Measurements from ENCODE around the gene BMP2. TPM values are rescaled to one million over a fixed set of nuclear protein-coding genes. Genes with fewer than 3 reads are reported as not detected.

Gene BMP2
- total RNA-seq, 6 donors from 2014 or later, result 11.5 to 90.0 (median 29.2) TPM

DNA sequence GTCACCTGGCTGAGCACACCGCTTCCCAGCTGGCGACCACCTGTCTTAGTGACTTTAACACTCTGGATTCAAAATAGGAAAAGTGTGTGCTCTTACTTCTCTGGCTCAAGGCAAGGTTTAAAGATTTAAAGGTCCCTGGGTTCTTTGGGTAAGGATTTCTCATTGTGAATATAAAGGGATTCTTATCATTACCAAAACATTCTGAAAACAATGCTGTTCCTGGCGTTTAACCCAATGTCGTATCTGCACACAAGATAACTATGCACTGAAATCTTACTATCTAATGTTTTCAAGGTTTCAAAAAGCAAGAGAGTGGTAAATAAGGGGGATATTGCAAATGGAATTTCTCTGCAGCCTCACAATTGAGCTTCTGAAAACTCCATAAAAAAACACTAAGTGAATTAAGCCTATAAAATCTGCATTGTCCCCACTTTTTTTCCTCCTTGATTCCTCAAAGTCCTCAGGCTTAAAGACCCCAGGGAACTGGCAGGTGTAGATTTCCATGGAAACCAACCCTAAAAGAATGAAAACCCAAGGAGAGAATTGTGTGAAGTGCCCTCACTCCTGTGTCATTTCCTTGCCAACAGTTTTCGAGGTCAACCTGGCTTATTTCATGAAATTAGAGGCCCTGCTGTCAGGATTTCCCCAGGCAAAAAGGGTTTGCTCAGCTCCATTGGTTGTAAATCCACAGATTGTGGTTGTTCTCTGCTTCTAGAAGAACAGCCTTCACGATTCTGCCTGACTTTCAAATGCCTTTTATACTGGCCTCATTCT, 44.0 kb downstream of the BMP2 start:
- ATAC-seq (ENCODE audit: low FRiP score in 2 of 2) (no peak), DNase-seq (no peak)
- Histone ChIP-seq H3K4me3 (no peak overlapping the region), H3K9me3 (no peaks in the 10 kb centered on the region), H3K27me3 (no peaks in the 10 kb centered on the region), H3K27ac (no peak overlapping the region), H3K4me1 (no peaks in the 10 kb centered on the region), H3K36me3 (no peaks in the 10 kb centered on the region)
- TF ChIP-seq, protein P1, sequence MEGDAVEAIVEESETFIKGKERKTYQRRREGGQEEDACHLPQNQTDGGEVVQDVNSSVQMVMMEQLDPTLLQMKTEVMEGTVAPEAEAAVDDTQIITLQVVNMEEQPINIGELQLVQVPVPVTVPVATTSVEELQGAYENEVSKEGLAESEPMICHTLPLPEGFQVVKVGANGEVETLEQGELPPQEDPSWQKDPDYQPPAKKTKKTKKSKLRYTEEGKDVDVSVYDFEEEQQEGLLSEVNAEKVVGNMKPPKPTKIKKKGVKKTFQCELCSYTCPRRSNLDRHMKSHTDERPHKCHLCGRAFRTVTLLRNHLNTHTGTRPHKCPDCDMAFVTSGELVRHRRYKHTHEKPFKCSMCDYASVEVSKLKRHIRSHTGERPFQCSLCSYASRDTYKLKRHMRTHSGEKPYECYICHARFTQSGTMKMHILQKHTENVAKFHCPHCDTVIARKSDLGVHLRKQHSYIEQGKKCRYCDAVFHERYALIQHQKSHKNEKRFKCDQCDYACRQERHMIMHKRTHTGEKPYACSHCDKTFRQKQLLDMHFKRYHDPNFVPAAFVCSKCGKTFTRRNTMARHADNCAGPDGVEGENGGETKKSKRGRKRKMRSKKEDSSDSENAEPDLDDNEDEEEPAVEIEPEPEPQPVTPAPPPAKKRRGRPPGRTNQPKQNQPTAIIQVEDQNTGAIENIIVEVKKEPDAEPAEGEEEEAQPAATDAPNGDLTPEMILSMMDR (IDR thresholded peaks at IDR 0.05), result no peak
- TF ChIP-seq EP300 (IDR thresholded peaks at IDR 0.05) (no peak), POLR2AphosphoS5 (IDR thresholded peaks at IDR 0.05) (no peak), POLR2A (IDR thresholded peaks at IDR 0.05) (no peak)
- 66 to 71% methylated on average over 6 of the region's 6 CpGs for WGBS, 2 donors

GRCh38 chr20:6812530-6812929, 45.0 kb downstream of the BMP2 start:
- H3K4me1 ChIP-seq, result no peaks in the 10 kb centered on the region
- no peaks in the 10 kb centered on the region for H3K36me3 ChIP-seq
- H3K9me3 ChIP-seq, result no peaks in the 10 kb centered on the region
- ATAC-seq (ENCODE audit: low FRiP score in 2 of 2) (no peak), DNase-seq (no peak)
- no peak overlapping the region for H3K4me3 ChIP-seq
- WGBS, 2 donors, result 50 to 59% methylated on average over 6 of the region's 6 CpGs
- no peaks in the 10 kb centered on the region for H3K27me3 ChIP-seq
- TF ChIP-seq POLR2A (IDR thresholded peaks at IDR 0.05), result no peak
- TF ChIP-seq, protein P1 (IDR thresholded peaks at IDR 0.05), result no peak
- TF ChIP-seq EP300 (IDR thresholded peaks at IDR 0.05), result no peak
- TF ChIP-seq POLR2AphosphoS5 (IDR thresholded peaks at IDR 0.05), result no peak
- H3K27ac ChIP-seq, result no peak overlapping the region

DNA sequence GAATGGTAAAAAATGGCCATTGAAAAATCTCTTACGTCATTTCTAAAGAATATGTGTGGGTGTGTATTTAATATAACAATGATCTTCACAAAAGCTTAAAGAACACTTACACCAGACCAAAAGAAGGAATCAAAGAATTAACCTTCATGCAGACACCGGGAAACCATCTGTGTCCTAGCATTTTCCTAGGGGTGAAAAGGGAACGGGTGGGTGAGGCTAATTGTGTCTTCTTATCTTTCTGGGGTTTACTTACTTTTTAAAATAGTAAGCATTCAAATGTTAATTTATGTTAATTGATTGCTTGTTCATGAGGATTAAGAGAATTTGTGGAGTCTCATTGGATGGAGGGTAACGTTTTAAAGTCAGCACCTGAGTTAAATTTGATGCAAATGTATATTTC, 47.5 kb downstream of the BMP2 start:
- no peaks in the 10 kb centered on the region for H3K27me3 ChIP-seq
- 52 to 53% methylated on average over 4 of the region's 4 CpGs for WGBS, 2 donors
- H3K9me3 ChIP-seq, result no peaks in the 10 kb centered on the region
- no peak for DNase-seq
- H3K27ac ChIP-seq, result no peak overlapping the region
- ATAC-seq (ENCODE audit: low FRiP score in 2 of 2), result no peak
- H3K36me3 ChIP-seq, result no peaks in the 10 kb centered on the region
- H3K4me3 ChIP-seq, result no peak overlapping the region
- TF ChIP-seq POLR2AphosphoS5 (IDR thresholded peaks at IDR 0.05), result no peak
- no peak for TF ChIP-seq EP300 (IDR thresholded peaks at IDR 0.05)
- TF ChIP-seq, protein P1 (IDR thresholded peaks at IDR 0.05), result no peak
- no peak for TF ChIP-seq POLR2A (IDR thresholded peaks at IDR 0.05)
- H3K4me1 ChIP-seq, result no peaks in the 10 kb centered on the region

DNA sequence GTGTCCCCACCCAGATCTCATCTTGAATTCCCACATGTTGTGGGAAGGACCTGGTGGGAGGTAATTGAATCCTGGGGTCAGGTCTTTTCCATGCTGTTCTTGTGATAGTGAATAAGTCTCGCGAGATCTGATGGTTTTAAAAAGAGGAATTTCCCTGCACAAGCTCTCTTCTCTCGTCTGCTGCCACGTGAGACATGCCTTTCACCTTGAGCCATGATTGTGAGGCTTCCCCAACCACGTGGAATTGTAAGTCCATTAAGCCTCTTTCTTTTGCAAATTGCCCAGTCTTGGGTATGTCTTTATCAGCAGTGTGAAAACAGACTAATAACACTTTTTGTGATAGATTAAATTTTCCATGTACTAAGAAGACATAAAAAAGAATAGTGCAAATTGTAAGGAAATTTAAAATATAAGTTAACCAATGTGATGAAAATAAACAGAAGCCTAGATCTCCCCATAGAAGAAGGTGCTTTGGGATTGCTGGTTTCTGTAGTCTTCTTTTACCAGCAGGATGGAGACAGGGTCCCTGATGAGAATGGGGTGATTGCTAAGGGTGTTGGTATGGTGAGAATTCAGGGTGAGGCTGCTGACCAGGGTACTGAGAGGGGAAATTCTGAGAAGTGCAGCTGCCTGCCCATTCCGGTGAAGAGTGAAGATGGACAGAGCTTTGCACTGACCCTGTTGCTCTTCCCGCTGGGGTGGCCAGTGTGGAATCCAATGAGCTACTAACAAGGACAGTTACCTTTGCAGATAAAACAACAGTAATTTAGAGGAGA, 50.7 kb downstream of the BMP2 start:
- ATAC-seq (ENCODE audit: low FRiP score in 2 of 2), result no peak
- Histone ChIP-seq H3K36me3 (no peaks in the 10 kb centered on the region), H3K9me3 (no peaks in the 10 kb centered on the region), H3K4me3 (no peak overlapping the region), H3K27me3 (no peaks in the 10 kb centered on the region), H3K27ac (no peak overlapping the region), H3K4me1 (no peaks in the 10 kb centered on the region)
- TF ChIP-seq POLR2AphosphoS5 (IDR thresholded peaks at IDR 0.05) (no peak), EP300 (IDR thresholded peaks at IDR 0.05) (no peak), POLR2A (IDR thresholded peaks at IDR 0.05) (no peak)
- TF ChIP-seq, protein P1 (IDR thresholded peaks at IDR 0.05), result no peak
- no peak for DNase-seq
- WGBS, 2 donors, result 65 to 70% methylated on average over 7 of the region's 7 CpGs

Measured in upper lobe of left lung (tissue), 6 donors.